GM10248 (cell line): ENCODE measurements around the gene HAUS3.

Experiments
- CTCF ChIA-PET: fragments of 300-600 bp; sonication (Branson Sonifier 250); formaldehyde crosslinking; extraction: SDS; loops from one replicate; lab custom pipeline; 2021; ENCODE audit warnings: antibody characterized with exemption; lab: Yijun Ruan, JAX
- POLR2A ChIA-PET: fragments of 350-650 bp; sonication (Branson Sonifier 250); formaldehyde crosslinking; extraction: SDS; loops from one replicate; lab custom pipeline; 2020; ENCODE audit warnings: antibody characterized with exemption; lab: Yijun Ruan, JAX
- DNase-seq: peaks from one replicate; pipeline ENCODE4 v3.0.0; 2012; ENCODE audit errors: extremely low spot score
- CTCF ChIP-seq: IDR thresholded peaks from 2 replicates; pipeline ENCODE4 v1.5.1; 2012; ENCODE audit warnings: mild to moderate bottlenecking, low read depth; ENCODE audit errors: extremely low read depth, missing control alignments, control extremely low read depth

HAUS3 gene

GRCh38 chr4:2256156-2256731 lies 14.3 kb upstream of the HAUS3 start:
- CTCF ChIA-PET, result no interaction called here
- no peak for TF ChIP-seq CTCF
- POLR2A ChIA-PET, result no interaction called here
- DNase-seq, result no peak

GRCh38 chr4:2255501-2256155 lies 13.7 kb upstream of the HAUS3 start:
- no peak for TF ChIP-seq CTCF
- POLR2A ChIA-PET, result no interaction called here
- no peak for DNase-seq
- CTCF ChIA-PET, result no interaction called here

DNA sequence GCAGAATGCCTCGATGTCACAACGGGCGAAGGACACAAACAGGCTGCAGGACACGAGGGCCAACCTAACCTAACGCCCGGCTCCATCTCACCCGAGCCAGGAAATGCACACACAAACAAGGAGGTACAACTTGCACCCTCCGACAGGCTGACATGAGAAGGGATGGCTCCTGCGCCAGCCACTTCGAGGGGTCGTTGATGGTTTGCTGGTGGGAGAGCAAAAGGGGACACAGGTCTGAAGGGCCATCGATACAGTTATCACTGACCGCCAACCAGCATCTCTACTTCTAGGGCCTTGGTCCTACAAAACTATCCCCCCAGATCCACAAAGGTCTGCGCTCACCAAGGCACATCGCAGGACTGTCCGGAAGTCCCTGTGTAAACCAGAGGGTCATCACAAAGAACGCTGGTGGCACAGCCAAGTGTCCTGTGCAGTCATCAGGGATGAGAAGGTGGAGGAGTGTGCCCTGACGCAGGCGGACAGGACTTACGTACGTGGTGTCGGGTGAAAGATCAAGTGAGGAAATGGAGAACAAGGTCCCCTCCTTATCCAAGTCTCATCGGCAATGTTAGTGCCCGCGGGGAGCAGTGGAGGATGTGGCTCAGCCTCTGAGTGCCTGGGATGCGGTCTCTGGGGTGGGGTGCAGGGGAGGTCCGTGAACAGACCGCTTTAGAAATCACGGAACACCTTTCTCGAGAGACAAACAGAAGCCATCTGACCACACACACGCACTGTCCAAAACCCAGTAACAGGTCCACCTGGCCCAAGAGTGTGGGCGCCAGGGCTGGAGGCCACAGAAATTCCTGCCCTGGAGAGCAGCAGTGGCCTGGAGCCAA lies 13.0 kb upstream of the HAUS3 start:
- TF ChIP-seq CTCF, result no peak
- ChIA-PET CTCF (no interaction called here), POLR2A (no interaction called here)
- DNase-seq, result no peak

- no peak for TF ChIP-seq CTCF
- POLR2A ChIA-PET, result interaction anchor here (1.1 kb wide), 1 partner anchor 11 kb away, joined by 3 read pairs; the partner anchor contains the start of genes HAUS3 and POLN
- CTCF ChIA-PET, result no interaction called here
- DNase-seq, result no peak
Measured at GRCh38 chr4:2253160-2254084, 11.5 kb upstream of the HAUS3 start.

GRCh38 chr4:2252530-2253091 lies 10.7 kb upstream of the HAUS3 start:
- CTCF ChIA-PET, result no interaction called here
- TF ChIP-seq CTCF, result no peak
- no peak for DNase-seq
- POLR2A ChIA-PET, result interaction anchor here (1.1 kb wide), 1 partner anchor 11 kb away, joined by 3 read pairs; the partner anchor contains the start of genes HAUS3 and POLN
